ENCODE results near the gene POP4. TPM values are rescaled to one million over a fixed set of nuclear protein-coding genes. Genes with fewer than 3 reads are reported as not detected.
A peak's percentile ranks its signal among the peaks of the same experiment; 100 is the strongest.

POP4 gene
- total RNA-seq, 2 experiments from 2014 or later = 134 to 137 TPM

GRCh38 chr19:29665826-29666577 is 59.9 kb downstream of the POP4 start:
- H3K27me3 Mint-ChIP-seq = no peaks in the 10 kb centered on the region
- H3K4me3 Mint-ChIP-seq = peak overlapping the region; percentile 89
- peaks cover 30% of the 10 kb centered on the region for H3K36me3 Mint-ChIP-seq
- no peak for DNase-seq
- H3K9me3 Mint-ChIP-seq = peaks cover 1% of the 10 kb centered on the region
- H3K4me1 Mint-ChIP-seq = peaks cover 72% of the 10 kb centered on the region
- H3K27ac Mint-ChIP-seq = peak overlapping the region; percentile 85

Other genes with a start within 250 kb of the POP4 start
- not detected for gene VSTM2B, start 80.3 kb upstream of the POP4 start, total RNA-seq
- gene PLEKHF1, start 59.2 kb downstream of the POP4 start, total RNA-seq = 10 to 100 TPM; 21.7 to 22.2 TPM
- gene C19orf12, start 109.0 kb downstream of the POP4 start, total RNA-seq = 10 to 100 TPM; 30.9 to 32.3 TPM
- 10 to 100 TPM; 36.9 to 38.4 TPM for gene CCNE1, start 205.7 kb downstream of the POP4 start, total RNA-seq